Middle frontal gyrus (tissue), 1 donor: ENCODE measurements around the gene TLE5.
"Not testable (repeated sequence)": the region's sequence is repeated elsewhere in the genome, so short reads cannot be mapped to it uniquely, and the experiment has no call there.

Source experiments
- DNase-seq: peaks from one replicate; pipeline ENCODE4 v3.0.0-alpha.2; 2015; ENCODE audit warnings: low spot score; ENCODE audit errors: extremely low spot score

Gene TLE5

GRCh38 chr19:3096267-3096901, 34.1 kb upstream of the TLE5 start:
- no peak for DNase-seq

GRCh38 chr19:3095441-3096191, 33.3 kb upstream of the TLE5 start:
- no peak for DNase-seq

GRCh38 chr19:3094601-3095440, 32.5 kb upstream of the TLE5 start:
- no peak for DNase-seq

GRCh38 chr19:3089299-3089855, 27.1 kb upstream of the TLE5 start:
- DNase-seq, result not testable (repeated sequence)

GRCh38 chr19:3087769-3088168, 25.5 kb upstream of the TLE5 start:
- DNase-seq, result no peak

- DNase-seq, result no peak
These were observed 22.6 kb upstream of the TLE5 start for GRCh38 chr19:3084943-3085342.

- no peak for DNase-seq
These were observed 21.7 kb upstream of the TLE5 start for GRCh38 chr19:3083964-3084363.

GRCh38 chr19:3082331-3082730, 20.0 kb upstream of the TLE5 start:
- no peak for DNase-seq

- no peak for DNase-seq
These were observed 18.0 kb upstream of the TLE5 start for GRCh38 chr19:3080286-3080685.

- no peak for DNase-seq
These were observed 17.3 kb upstream of the TLE5 start for GRCh38 chr19:3079578-3079977.

GRCh38 chr19:3075605-3076431, 13.5 kb upstream of the TLE5 start:
- no peak for DNase-seq

GRCh38 chr19:3073931-3074595, 11.8 kb upstream of the TLE5 start:
- DNase-seq, result no peak

GRCh38 chr19:3073159-3073563, 10.9 kb upstream of the TLE5 start:
- DNase-seq, result no peak

- no peak for DNase-seq
These were observed 9.5 kb upstream of the TLE5 start for GRCh38 chr19:3071768-3072167.

GRCh38 chr19:3068071-3068470, 5.8 kb upstream of the TLE5 start:
- DNase-seq, result no peak

- DNase-seq, result no peak
These were observed 5.3 kb upstream of the TLE5 start for GRCh38 chr19:3067563-3067962.

- DNase-seq, result no peak
These were observed 4.3 kb upstream of the TLE5 start for GRCh38 chr19:3066482-3067049.

GRCh38 chr19:3065675-3066357, 3.5 kb upstream of the TLE5 start:
- DNase-seq, result no peak

- DNase-seq, result no peak
These were observed 1.7 kb upstream of the TLE5 start for GRCh38 chr19:3064011-3064330.
